HFF-Myc (cell line): Measurements from ENCODE around the gene SLC13A5.

Source experiments
- DNase-seq: peaks from one replicate; pipeline ENCODE4 v3.0.0-alpha.2; 2011; ENCODE audit warnings: low read depth; ENCODE audit errors: extremely low read depth
- H3K4me3 ChIP-seq: replicated peaks from 2 replicates; pipeline ENCODE4 v1.5.1; 2011; ENCODE audit warnings: low read depth, mild to moderate bottlenecking, control low read depth, low read length
- TF ChIP-seq, protein P1 (sequence below): IDR thresholded peaks from 2 replicates; pipeline ENCODE4 v1.5.1; 2012; ENCODE audit warnings: mild to moderate bottlenecking, low read depth, low read length, control low read depth; ENCODE audit errors: missing control alignments

The SLC13A5 gene

GRCh38 chr17:6688944-6689343 is 24.2 kb downstream of the SLC13A5 start:
- DNase-seq, result no peak
- H3K4me3 ChIP-seq, result no peak overlapping the region
- TF ChIP-seq, protein P1, sequence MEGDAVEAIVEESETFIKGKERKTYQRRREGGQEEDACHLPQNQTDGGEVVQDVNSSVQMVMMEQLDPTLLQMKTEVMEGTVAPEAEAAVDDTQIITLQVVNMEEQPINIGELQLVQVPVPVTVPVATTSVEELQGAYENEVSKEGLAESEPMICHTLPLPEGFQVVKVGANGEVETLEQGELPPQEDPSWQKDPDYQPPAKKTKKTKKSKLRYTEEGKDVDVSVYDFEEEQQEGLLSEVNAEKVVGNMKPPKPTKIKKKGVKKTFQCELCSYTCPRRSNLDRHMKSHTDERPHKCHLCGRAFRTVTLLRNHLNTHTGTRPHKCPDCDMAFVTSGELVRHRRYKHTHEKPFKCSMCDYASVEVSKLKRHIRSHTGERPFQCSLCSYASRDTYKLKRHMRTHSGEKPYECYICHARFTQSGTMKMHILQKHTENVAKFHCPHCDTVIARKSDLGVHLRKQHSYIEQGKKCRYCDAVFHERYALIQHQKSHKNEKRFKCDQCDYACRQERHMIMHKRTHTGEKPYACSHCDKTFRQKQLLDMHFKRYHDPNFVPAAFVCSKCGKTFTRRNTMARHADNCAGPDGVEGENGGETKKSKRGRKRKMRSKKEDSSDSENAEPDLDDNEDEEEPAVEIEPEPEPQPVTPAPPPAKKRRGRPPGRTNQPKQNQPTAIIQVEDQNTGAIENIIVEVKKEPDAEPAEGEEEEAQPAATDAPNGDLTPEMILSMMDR, result no peak

DNA sequence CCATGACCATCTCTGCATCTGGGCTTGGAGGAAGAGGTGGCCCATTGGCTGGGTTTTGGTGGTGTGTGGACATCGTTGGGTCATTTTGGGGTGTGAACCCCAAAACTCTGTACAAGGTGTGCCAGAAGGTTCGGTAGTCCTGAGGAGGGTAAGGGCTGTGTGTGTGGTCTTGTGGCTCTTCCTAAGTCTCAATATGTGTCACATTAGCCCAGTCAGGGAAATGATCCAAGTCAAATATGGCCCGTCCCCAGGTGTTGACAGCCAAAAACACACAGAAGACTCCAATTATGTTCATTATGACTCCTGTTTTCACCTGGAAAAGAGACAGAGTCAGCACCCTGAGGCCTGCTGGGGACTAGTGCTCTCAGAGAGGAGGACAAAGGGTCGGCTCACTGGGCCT is 27.1 kb downstream of the SLC13A5 start:
- no peak overlapping the region for H3K4me3 ChIP-seq
- TF ChIP-seq, protein P1, result no peak
- DNase-seq, result no peak

GRCh38 chr17:6684881-6685767 is 28.0 kb downstream of the SLC13A5 start:
- TF ChIP-seq, protein P1, result no peak
- no peak for DNase-seq
- H3K4me3 ChIP-seq, result no peak overlapping the region

DNA sequence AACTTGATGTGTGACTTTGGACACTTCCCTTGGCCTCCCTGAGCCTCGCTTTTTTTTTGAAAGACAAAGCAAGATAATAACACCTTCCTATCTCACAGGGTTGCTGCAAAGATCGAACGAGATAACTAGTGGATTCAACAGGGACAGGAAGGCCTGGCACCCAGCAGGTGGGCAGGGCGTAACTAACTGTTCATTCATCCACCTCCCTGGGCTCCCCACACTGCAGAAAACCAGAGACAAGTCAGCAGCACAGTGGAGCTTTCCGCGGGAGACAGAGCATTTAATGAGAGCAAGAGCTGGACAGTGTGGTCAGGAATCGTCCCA is 28.7 kb downstream of the SLC13A5 start:
- TF ChIP-seq, protein P1, result no peak
- H3K4me3 ChIP-seq, result no peak overlapping the region
- no peak for DNase-seq

- H3K4me3 ChIP-seq, result no peak overlapping the region
- TF ChIP-seq, protein P1, result no peak
- DNase-seq, result no peak
Measured at GRCh38 chr17:6683730-6684459, 29.3 kb downstream of the SLC13A5 start.

DNA sequence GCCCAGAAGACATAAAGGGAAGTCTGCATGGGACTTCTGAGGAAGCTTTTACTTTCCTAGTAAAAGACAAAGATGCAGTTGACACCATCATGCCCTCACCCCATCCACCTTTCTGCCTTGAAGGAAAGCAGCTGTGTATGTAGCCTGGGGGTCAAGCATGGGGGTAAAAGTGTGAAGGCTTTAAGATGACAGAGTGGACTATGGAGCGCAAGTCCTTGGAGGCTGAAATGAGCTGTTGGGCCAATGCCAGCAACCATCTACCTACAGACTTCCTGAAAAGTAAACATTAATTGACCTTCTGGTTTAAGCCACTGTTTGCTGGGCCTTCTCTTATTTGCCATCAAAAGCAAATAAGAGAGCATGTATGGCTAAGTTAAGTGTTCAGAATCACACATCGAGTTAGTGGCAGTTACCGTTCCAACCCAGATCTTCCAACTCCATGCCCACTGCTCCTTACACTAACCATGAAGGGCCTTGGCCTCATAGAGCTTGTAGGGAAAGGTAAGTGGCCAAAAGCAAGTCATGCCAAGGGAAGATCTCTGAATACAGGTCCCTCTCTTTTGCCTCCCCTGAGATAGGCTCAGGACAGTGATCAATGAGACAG is 30.0 kb downstream of the SLC13A5 start:
- no peak overlapping the region for H3K4me3 ChIP-seq
- TF ChIP-seq, protein P1, result no peak
- DNase-seq, result no peak
